ENCODE measurements around the gene PRKAG1. TPM values are rescaled to one million over a fixed set of nuclear protein-coding genes. Genes with fewer than 3 reads are reported as not detected.
A peak's percentile ranks its signal among the peaks of the same experiment; 100 is the strongest.

The PRKAG1 gene
- total and polyA plus RNA-seq, 4 donors = 15.5 to 31.5 (median 20.9) TPM

GRCh38 chr12:49019443-49020324 is 1.1 kb upstream of the PRKAG1 start:
- H3K4me1 ChIP-seq (ENCODE audit: control insufficient read depth in 4 of 4, insufficient read depth in 4 of 4, low read length in 3 of 4) = peaks cover 4 to 16% (median 9%) of the 10 kb centered on the region in 4 donors
- no peaks in the 10 kb centered on the region for H3K27me3 ChIP-seq (ENCODE audit: control insufficient read depth in 4 of 4, insufficient read depth in 4 of 4, low read length in 3 of 4)
- H3K27ac ChIP-seq (ENCODE audit: low read depth in 1 of 2, low read length in 2 of 2) = peak overlapping the region; percentile 87 to 92
- TF ChIP-seq FOXA1 (IDR thresholded peaks at IDR 0.05) = no peak
- 79% methylated on average over 10 of the region's 10 CpGs for WGBS
- no peak for DNase-seq (ENCODE audit: low spot score)
- no peaks in the 10 kb centered on the region for H3K9me3 ChIP-seq (ENCODE audit: control insufficient read depth in 4 of 4, low read length in 3 of 4)
- peaks cover 10 to 33% (median 28%) of the 10 kb centered on the region in 4 donors for H3K36me3 ChIP-seq (ENCODE audit: control insufficient read depth in 4 of 4, insufficient read depth in 3 of 4, low read depth in 1 of 4, low read length in 3 of 4)
- H3K9ac ChIP-seq (ENCODE audit: low read depth in 1 of 2, low read length in 2 of 2) = no peak overlapping the region
- peak overlapping the region in 1 of 3 donors; percentile 64 for H3K4me3 ChIP-seq (ENCODE audit: low read depth in 1 of 3, low read length in 3 of 3)

DNA sequence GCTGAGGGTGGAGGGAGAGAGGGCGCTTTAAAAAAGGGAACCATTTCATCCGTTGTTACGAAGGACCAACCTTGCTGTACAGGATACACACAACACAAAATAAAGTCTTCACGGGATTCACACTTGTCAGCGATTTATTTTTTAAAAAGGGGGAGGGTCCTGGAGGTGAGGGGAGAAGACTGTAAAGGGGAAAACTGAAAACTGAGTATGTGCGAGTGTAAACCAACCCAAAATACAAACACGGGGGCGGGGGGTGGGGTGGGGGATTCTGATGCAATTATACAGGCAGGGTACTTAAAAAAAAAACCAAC is 499 bp upstream of the PRKAG1 start:
- Histone ChIP-seq H3K27me3 (ENCODE audit: control insufficient read depth in 4 of 4, insufficient read depth in 4 of 4, low read length in 3 of 4) (no peaks in the 10 kb centered on the region), H3K27ac (ENCODE audit: low read depth in 1 of 2, low read length in 2 of 2) (peak overlapping the region; percentile 87 to 92), H3K4me1 (ENCODE audit: control insufficient read depth in 4 of 4, insufficient read depth in 4 of 4, low read length in 3 of 4) (peaks cover 4 to 16% (median 9%) of the 10 kb centered on the region in 4 donors), H3K36me3 (ENCODE audit: control insufficient read depth in 4 of 4, insufficient read depth in 3 of 4, low read depth in 1 of 4, low read length in 3 of 4) (peaks cover 6 to 27% (median 23%) of the 10 kb centered on the region in 4 donors), H3K9ac (ENCODE audit: low read depth in 1 of 2, low read length in 2 of 2) (peak overlapping the region; percentile 85 to 97), H3K9me3 (ENCODE audit: control insufficient read depth in 4 of 4, low read length in 3 of 4) (no peaks in the 10 kb centered on the region), H3K4me3 (ENCODE audit: low read depth in 1 of 3, low read length in 3 of 3) (peak overlapping the region; percentile 64 to 98 (median 74))
- no peak for DNase-seq (ENCODE audit: low spot score)
- 6% methylated on average over 8 of the region's 8 CpGs for WGBS
- TF ChIP-seq EGR1 (IDR thresholded peaks at IDR 0.05; ENCODE audit: low read depth in 2 of 2) (no peak), CTCF (IDR thresholded peaks at IDR 0.05; ENCODE audit: low read depth, low read length, missing input control) (no peak), JUND (IDR thresholded peaks at IDR 0.05) (no peak), HNF4A (conservative IDR thresholded peaks at IDR 0.05) (no peak), REST (IDR thresholded peaks at IDR 0.05) (no peak), SP1 (IDR thresholded peaks at IDR 0.05) (no peak)

GRCh38 chr12:49017891-49018260 is 700 bp downstream of the PRKAG1 start:
- Histone ChIP-seq H3K36me3 (ENCODE audit: control insufficient read depth in 4 of 4, insufficient read depth in 3 of 4, low read depth in 1 of 4, low read length in 3 of 4) (peaks cover 6 to 17% (median 12%) of the 10 kb centered on the region in 4 donors), H3K9ac (ENCODE audit: low read depth in 1 of 2, low read length in 2 of 2) (peak overlapping the region; percentile 83 to 96), H3K9me3 (ENCODE audit: control insufficient read depth in 4 of 4, low read length in 3 of 4) (no peaks in the 10 kb centered on the region), H3K27me3 (ENCODE audit: control insufficient read depth in 4 of 4, insufficient read depth in 4 of 4, low read length in 3 of 4) (no peaks in the 10 kb centered on the region), H3K4me1 (ENCODE audit: control insufficient read depth in 4 of 4, insufficient read depth in 4 of 4, low read length in 3 of 4) (peaks cover 4 to 16% (median 9%) of the 10 kb centered on the region in 4 donors), H3K27ac (ENCODE audit: low read depth in 1 of 2, low read length in 2 of 2) (peak overlapping the region; percentile 87 to 92), H3K4me3 (ENCODE audit: low read depth in 1 of 3, low read length in 3 of 3) (peak overlapping the region; percentile 64 to 98 (median 90))
- TF ChIP-seq FOXA2 (IDR thresholded peaks at IDR 0.05) (no peak), JUND (IDR thresholded peaks at IDR 0.05) (no peak)
- TF ChIP-seq, protein P1, sequence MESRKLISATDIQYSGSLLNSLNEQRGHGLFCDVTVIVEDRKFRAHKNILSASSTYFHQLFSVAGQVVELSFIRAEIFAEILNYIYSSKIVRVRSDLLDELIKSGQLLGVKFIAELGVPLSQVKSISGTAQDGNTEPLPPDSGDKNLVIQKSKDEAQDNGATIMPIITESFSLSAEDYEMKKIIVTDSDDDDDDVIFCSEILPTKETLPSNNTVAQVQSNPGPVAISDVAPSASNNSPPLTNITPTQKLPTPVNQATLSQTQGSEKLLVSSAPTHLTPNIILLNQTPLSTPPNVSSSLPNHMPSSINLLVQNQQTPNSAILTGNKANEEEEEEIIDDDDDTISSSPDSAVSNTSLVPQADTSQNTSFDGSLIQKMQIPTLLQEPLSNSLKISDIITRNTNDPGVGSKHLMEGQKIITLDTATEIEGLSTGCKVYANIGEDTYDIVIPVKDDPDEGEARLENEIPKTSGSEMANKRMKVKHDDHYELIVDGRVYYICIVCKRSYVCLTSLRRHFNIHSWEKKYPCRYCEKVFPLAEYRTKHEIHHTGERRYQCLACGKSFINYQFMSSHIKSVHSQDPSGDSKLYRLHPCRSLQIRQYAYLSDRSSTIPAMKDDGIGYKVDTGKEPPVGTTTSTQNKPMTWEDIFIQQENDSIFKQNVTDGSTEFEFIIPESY (IDR thresholded peaks at IDR 0.05) = no peak
- under 1% methylated on average over 8 of the region's 8 CpGs for WGBS
- no peak for DNase-seq (ENCODE audit: low spot score)

Data from liver (tissue), 9 donors.